ENCODE data around the gene TTC8. TPM values are rescaled to one million over a fixed set of nuclear protein-coding genes. Genes with fewer than 3 reads are reported as not detected.

TTC8 gene
- total and polyA plus RNA-seq, 4 donors, result 7.3 to 11.7 (median 10.4) TPM

GRCh38 chr14:88790501-88791251 lies 33.8 kb upstream of the TTC8 start:
- Histone ChIP-seq H3K4me3 (ENCODE audit: low read depth in 1 of 3, low read length in 3 of 3) (no peak overlapping the region), H3K27ac (ENCODE audit: low read depth in 1 of 2, low read length in 2 of 2) (no peak overlapping the region), H3K36me3 (ENCODE audit: control insufficient read depth in 4 of 4, insufficient read depth in 3 of 4, low read depth in 1 of 4, low read length in 3 of 4) (no peaks in the 10 kb centered on the region), H3K9me3 (ENCODE audit: control insufficient read depth in 4 of 4, low read length in 3 of 4) (no peaks in the 10 kb centered on the region), H3K9ac (ENCODE audit: low read depth in 1 of 2, low read length in 2 of 2) (no peak overlapping the region), H3K27me3 (ENCODE audit: control insufficient read depth in 4 of 4, insufficient read depth in 4 of 4, low read length in 3 of 4) (no peaks in the 10 kb centered on the region), H3K4me1 (ENCODE audit: control insufficient read depth in 4 of 4, insufficient read depth in 4 of 4, low read length in 3 of 4) (peaks cover 4 to 9% (median 6%) of the 10 kb centered on the region in 4 donors)
- WGBS, result 94% methylated on average over 5 of the region's 5 CpGs
- no peak for DNase-seq (ENCODE audit: low spot score)
- TF ChIP-seq, protein P1, sequence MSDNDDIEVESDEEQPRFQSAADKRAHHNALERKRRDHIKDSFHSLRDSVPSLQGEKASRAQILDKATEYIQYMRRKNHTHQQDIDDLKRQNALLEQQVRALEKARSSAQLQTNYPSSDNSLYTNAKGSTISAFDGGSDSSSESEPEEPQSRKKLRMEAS (IDR thresholded peaks at IDR 0.05), result no peak

- Histone ChIP-seq H3K36me3 (ENCODE audit: control insufficient read depth in 4 of 4, insufficient read depth in 3 of 4, low read depth in 1 of 4, low read length in 3 of 4) (no peaks in the 10 kb centered on the region), H3K9ac (ENCODE audit: low read depth in 1 of 2, low read length in 2 of 2) (no peak overlapping the region), H3K4me1 (ENCODE audit: control insufficient read depth in 4 of 4, insufficient read depth in 4 of 4, low read length in 3 of 4) (peaks cover 4 to 9% (median 6%) of the 10 kb centered on the region in 4 donors), H3K4me3 (ENCODE audit: low read depth in 1 of 3, low read length in 3 of 3) (no peak overlapping the region), H3K9me3 (ENCODE audit: control insufficient read depth in 4 of 4, low read length in 3 of 4) (no peaks in the 10 kb centered on the region), H3K27me3 (ENCODE audit: control insufficient read depth in 4 of 4, insufficient read depth in 4 of 4, low read length in 3 of 4) (no peaks in the 10 kb centered on the region), H3K27ac (ENCODE audit: low read depth in 1 of 2, low read length in 2 of 2) (no peak overlapping the region)
- 67% methylated on average over 3 of the region's 3 CpGs for WGBS
- no peak for DNase-seq (ENCODE audit: low spot score)
- TF ChIP-seq HNF4G (IDR thresholded peaks at IDR 0.05) (no peak), JUND (IDR thresholded peaks at IDR 0.05) (no peak), FOXA2 (IDR thresholded peaks at IDR 0.05) (no peak), EGR1 (IDR thresholded peaks at IDR 0.05; ENCODE audit: low read depth in 2 of 2) (no peak), TAF1 (conservative IDR thresholded peaks at IDR 0.05) (no peak), NR2F2 (IDR thresholded peaks at IDR 0.05) (no peak), ATF3 (IDR thresholded peaks at IDR 0.05) (no peak), SP1 (IDR thresholded peaks at IDR 0.05) (no peak), RAD21 (IDR thresholded peaks at IDR 0.05) (no peak), HNF4A (conservative IDR thresholded peaks at IDR 0.05) (no peak)
- TF ChIP-seq, protein P2, sequence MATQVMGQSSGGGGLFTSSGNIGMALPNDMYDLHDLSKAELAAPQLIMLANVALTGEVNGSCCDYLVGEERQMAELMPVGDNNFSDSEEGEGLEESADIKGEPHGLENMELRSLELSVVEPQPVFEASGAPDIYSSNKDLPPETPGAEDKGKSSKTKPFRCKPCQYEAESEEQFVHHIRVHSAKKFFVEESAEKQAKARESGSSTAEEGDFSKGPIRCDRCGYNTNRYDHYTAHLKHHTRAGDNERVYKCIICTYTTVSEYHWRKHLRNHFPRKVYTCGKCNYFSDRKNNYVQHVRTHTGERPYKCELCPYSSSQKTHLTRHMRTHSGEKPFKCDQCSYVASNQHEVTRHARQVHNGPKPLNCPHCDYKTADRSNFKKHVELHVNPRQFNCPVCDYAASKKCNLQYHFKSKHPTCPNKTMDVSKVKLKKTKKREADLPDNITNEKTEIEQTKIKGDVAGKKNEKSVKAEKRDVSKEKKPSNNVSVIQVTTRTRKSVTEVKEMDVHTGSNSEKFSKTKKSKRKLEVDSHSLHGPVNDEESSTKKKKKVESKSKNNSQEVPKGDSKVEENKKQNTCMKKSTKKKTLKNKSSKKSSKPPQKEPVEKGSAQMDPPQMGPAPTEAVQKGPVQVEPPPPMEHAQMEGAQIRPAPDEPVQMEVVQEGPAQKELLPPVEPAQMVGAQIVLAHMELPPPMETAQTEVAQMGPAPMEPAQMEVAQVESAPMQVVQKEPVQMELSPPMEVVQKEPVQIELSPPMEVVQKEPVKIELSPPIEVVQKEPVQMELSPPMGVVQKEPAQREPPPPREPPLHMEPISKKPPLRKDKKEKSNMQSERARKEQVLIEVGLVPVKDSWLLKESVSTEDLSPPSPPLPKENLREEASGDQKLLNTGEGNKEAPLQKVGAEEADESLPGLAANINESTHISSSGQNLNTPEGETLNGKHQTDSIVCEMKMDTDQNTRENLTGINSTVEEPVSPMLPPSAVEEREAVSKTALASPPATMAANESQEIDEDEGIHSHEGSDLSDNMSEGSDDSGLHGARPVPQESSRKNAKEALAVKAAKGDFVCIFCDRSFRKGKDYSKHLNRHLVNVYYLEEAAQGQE (IDR thresholded peaks at IDR 0.05), result no peak
- TF ChIP-seq, protein P3, sequence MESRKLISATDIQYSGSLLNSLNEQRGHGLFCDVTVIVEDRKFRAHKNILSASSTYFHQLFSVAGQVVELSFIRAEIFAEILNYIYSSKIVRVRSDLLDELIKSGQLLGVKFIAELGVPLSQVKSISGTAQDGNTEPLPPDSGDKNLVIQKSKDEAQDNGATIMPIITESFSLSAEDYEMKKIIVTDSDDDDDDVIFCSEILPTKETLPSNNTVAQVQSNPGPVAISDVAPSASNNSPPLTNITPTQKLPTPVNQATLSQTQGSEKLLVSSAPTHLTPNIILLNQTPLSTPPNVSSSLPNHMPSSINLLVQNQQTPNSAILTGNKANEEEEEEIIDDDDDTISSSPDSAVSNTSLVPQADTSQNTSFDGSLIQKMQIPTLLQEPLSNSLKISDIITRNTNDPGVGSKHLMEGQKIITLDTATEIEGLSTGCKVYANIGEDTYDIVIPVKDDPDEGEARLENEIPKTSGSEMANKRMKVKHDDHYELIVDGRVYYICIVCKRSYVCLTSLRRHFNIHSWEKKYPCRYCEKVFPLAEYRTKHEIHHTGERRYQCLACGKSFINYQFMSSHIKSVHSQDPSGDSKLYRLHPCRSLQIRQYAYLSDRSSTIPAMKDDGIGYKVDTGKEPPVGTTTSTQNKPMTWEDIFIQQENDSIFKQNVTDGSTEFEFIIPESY (IDR thresholded peaks at IDR 0.05), result no peak
- TF ChIP-seq, protein P4, sequence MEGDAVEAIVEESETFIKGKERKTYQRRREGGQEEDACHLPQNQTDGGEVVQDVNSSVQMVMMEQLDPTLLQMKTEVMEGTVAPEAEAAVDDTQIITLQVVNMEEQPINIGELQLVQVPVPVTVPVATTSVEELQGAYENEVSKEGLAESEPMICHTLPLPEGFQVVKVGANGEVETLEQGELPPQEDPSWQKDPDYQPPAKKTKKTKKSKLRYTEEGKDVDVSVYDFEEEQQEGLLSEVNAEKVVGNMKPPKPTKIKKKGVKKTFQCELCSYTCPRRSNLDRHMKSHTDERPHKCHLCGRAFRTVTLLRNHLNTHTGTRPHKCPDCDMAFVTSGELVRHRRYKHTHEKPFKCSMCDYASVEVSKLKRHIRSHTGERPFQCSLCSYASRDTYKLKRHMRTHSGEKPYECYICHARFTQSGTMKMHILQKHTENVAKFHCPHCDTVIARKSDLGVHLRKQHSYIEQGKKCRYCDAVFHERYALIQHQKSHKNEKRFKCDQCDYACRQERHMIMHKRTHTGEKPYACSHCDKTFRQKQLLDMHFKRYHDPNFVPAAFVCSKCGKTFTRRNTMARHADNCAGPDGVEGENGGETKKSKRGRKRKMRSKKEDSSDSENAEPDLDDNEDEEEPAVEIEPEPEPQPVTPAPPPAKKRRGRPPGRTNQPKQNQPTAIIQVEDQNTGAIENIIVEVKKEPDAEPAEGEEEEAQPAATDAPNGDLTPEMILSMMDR (IDR thresholded peaks at IDR 0.05; ENCODE audit: low read depth, low read length, missing input control), result no peak
These were observed 33.2 kb upstream of the TTC8 start for GRCh38 chr14:88791252-88791621.

All from liver (tissue), 9 donors.